Measurements from ENCODE around the gene HNRNPF.

The HNRNPF gene

GRCh38 chr10:43355749-43356371 lies 53.1 kb downstream of the HNRNPF start:
- H3K27ac ChIP-seq (replicated peaks; ENCODE audit: low read length) = no peak overlapping the region
- no peaks in the 10 kb centered on the region for H3K9me3 ChIP-seq (replicated peaks in 1 of 2; ENCODE audit: control insufficient read depth in 2 of 2, insufficient read depth in 1 of 2, low read depth in 1 of 2, low read length in 2 of 2)
- H3K79me1 ChIP-seq (ENCODE audit: low read depth, low read length) = no peaks in the 10 kb centered on the region
- no peak overlapping the region for H2BK5ac ChIP-seq (ENCODE audit: low read length)
- no peak overlapping the region for H3K9ac ChIP-seq (ENCODE audit: low read depth, low read length, poor library complexity)
- H3K14ac ChIP-seq (ENCODE audit: low read length) = no peak overlapping the region
- no peak overlapping the region for H4K8ac ChIP-seq (ENCODE audit: low read depth, low read length)
- no peak overlapping the region for H3K18ac ChIP-seq (ENCODE audit: low read length)
- H2AK5ac ChIP-seq (ENCODE audit: low read depth, low read length) = no peak overlapping the region
- no peak overlapping the region for H2BK120ac ChIP-seq (ENCODE audit: low read depth, low read length)
- H4K91ac ChIP-seq (ENCODE audit: low read depth, low read length, poor library complexity) = no peak overlapping the region
- no peak overlapping the region for H3K4me3 ChIP-seq (ENCODE audit: low read length in 2 of 2)
- no peak overlapping the region for H3K4me2 ChIP-seq (ENCODE audit: insufficient read depth, low read length, poor library complexity, severe bottlenecking)
- H3K4me1 ChIP-seq (ENCODE audit: control insufficient read depth in 2 of 2, insufficient read depth in 1 of 2, low read depth in 1 of 2, low read length in 2 of 2) = peaks cover 1 to 4% of the 10 kb centered on the region in 2 donors
- no peak overlapping the region for H3K4ac ChIP-seq (ENCODE audit: low read length)
- no peak overlapping the region for H3K23ac ChIP-seq (ENCODE audit: low read depth, low read length, poor library complexity)
- no peak overlapping the region for H2AFZ ChIP-seq (ENCODE audit: low read length)
- no peak overlapping the region for H2BK12ac ChIP-seq (ENCODE audit: low read length)
- no peaks in the 10 kb centered on the region for H3K36me3 ChIP-seq (replicated peaks in 1 of 2; ENCODE audit: control insufficient read depth in 2 of 2, insufficient read depth in 2 of 2, low read length in 2 of 2)
- H2BK15ac ChIP-seq (ENCODE audit: low read length) = no peak overlapping the region
- no peak for DNase-seq (ENCODE audit: low spot score)
- no CpG with 5 or more reads among the region's 4 CpGs for WGBS, 2 donors (ENCODE audit: extremely low coverage in 2 of 2, insufficient read length in 2 of 2, insufficient replicate concordance in 1 of 2)
- H3K27me3 ChIP-seq (ENCODE audit: control insufficient read depth in 3 of 3, insufficient read depth in 3 of 3, low read depth in 1 of 3, low read length in 3 of 3) = no peaks in the 10 kb centered on the region

GRCh38 chr10:43354879-43355380 lies 54.1 kb downstream of the HNRNPF start:
- H3K4me3 ChIP-seq (ENCODE audit: low read length in 2 of 2) = no peak overlapping the region
- no peak overlapping the region for H3K9ac ChIP-seq (ENCODE audit: low read depth, low read length, poor library complexity)
- H3K27me3 ChIP-seq (ENCODE audit: control insufficient read depth in 3 of 3, insufficient read depth in 3 of 3, low read depth in 1 of 3, low read length in 3 of 3) = no peaks in the 10 kb centered on the region
- no peak overlapping the region for H3K4ac ChIP-seq (ENCODE audit: low read length)
- H2AK5ac ChIP-seq (ENCODE audit: low read depth, low read length) = no peak overlapping the region
- no peak overlapping the region for H4K8ac ChIP-seq (ENCODE audit: low read depth, low read length)
- no peak overlapping the region for H3K4me2 ChIP-seq (ENCODE audit: insufficient read depth, low read length, poor library complexity, severe bottlenecking)
- WGBS, 2 donors (ENCODE audit: extremely low coverage in 2 of 2, insufficient read length in 2 of 2, insufficient replicate concordance in 1 of 2) = no CpG with 5 or more reads among the region's 2 CpGs
- no peak overlapping the region for H3K27ac ChIP-seq (replicated peaks; ENCODE audit: low read length)
- DNase-seq (ENCODE audit: low spot score) = no peak
- no peak overlapping the region for H2BK5ac ChIP-seq (ENCODE audit: low read length)
- no peak overlapping the region for H2BK15ac ChIP-seq (ENCODE audit: low read length)
- H3K18ac ChIP-seq (ENCODE audit: low read length) = no peak overlapping the region
- no peaks in the 10 kb centered on the region for H3K9me3 ChIP-seq (replicated peaks in 1 of 2; ENCODE audit: control insufficient read depth in 2 of 2, insufficient read depth in 1 of 2, low read depth in 1 of 2, low read length in 2 of 2)
- no peaks in the 10 kb centered on the region for H3K36me3 ChIP-seq (replicated peaks in 1 of 2; ENCODE audit: control insufficient read depth in 2 of 2, insufficient read depth in 2 of 2, low read length in 2 of 2)
- H3K4me1 ChIP-seq (ENCODE audit: control insufficient read depth in 2 of 2, insufficient read depth in 1 of 2, low read depth in 1 of 2, low read length in 2 of 2) = peaks cover 1 to 4% of the 10 kb centered on the region in 2 donors
- no peak overlapping the region for H3K14ac ChIP-seq (ENCODE audit: low read length)
- H2BK120ac ChIP-seq (ENCODE audit: low read depth, low read length) = no peak overlapping the region
- H2BK12ac ChIP-seq (ENCODE audit: low read length) = no peak overlapping the region
- no peak overlapping the region for H2AFZ ChIP-seq (ENCODE audit: low read length)
- no peaks in the 10 kb centered on the region for H3K79me1 ChIP-seq (ENCODE audit: low read depth, low read length)
- H3K23ac ChIP-seq (ENCODE audit: low read depth, low read length, poor library complexity) = no peak overlapping the region
- H4K91ac ChIP-seq (ENCODE audit: low read depth, low read length, poor library complexity) = no peak overlapping the region

DNA sequence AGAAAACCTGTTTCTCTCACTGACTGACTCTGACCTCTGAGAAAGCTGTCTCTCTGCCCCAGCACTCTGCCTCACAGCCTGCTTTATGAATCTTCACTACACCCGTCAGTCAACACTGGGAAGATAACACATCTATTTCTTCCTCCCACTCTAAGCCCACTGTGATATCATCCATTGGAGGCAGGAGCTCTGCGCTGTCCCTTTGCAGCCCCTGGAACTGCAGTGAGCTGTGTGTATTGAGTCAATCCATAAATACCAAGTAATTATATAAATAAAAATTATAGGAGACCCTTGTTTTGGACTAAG lies 54.7 kb downstream of the HNRNPF start:
- Histone ChIP-seq H3K14ac (ENCODE audit: low read length) (no peak overlapping the region), H3K4ac (ENCODE audit: low read length) (no peak overlapping the region), H2AK5ac (ENCODE audit: low read depth, low read length) (no peak overlapping the region), H3K79me1 (ENCODE audit: low read depth, low read length) (no peaks in the 10 kb centered on the region), H2BK5ac (ENCODE audit: low read length) (no peak overlapping the region), H4K91ac (ENCODE audit: low read depth, low read length, poor library complexity) (no peak overlapping the region), H3K4me3 (ENCODE audit: low read length in 2 of 2) (no peak overlapping the region), H3K9ac (ENCODE audit: low read depth, low read length, poor library complexity) (no peak overlapping the region), H3K36me3 (replicated peaks in 1 of 2; ENCODE audit: control insufficient read depth in 2 of 2, insufficient read depth in 2 of 2, low read length in 2 of 2) (no peaks in the 10 kb centered on the region), H2BK120ac (ENCODE audit: low read depth, low read length) (no peak overlapping the region), H2BK15ac (ENCODE audit: low read length) (no peak overlapping the region), H3K18ac (ENCODE audit: low read length) (no peak overlapping the region), H3K4me1 (ENCODE audit: control insufficient read depth in 2 of 2, insufficient read depth in 1 of 2, low read depth in 1 of 2, low read length in 2 of 2) (peaks cover 1 to 4% of the 10 kb centered on the region in 2 donors), H2AFZ (ENCODE audit: low read length) (no peak overlapping the region), H2BK12ac (ENCODE audit: low read length) (no peak overlapping the region), H3K27ac (replicated peaks; ENCODE audit: low read length) (no peak overlapping the region), H4K8ac (ENCODE audit: low read depth, low read length) (no peak overlapping the region), H3K27me3 (ENCODE audit: control insufficient read depth in 3 of 3, insufficient read depth in 3 of 3, low read depth in 1 of 3, low read length in 3 of 3) (no peaks in the 10 kb centered on the region), H3K9me3 (replicated peaks in 1 of 2; ENCODE audit: control insufficient read depth in 2 of 2, insufficient read depth in 1 of 2, low read depth in 1 of 2, low read length in 2 of 2) (no peaks in the 10 kb centered on the region), H3K23ac (ENCODE audit: low read depth, low read length, poor library complexity) (no peak overlapping the region), H3K4me2 (ENCODE audit: insufficient read depth, low read length, poor library complexity, severe bottlenecking) (no peak overlapping the region)
- no peak for DNase-seq (ENCODE audit: low spot score)
- no CpG with 5 or more reads among the region's 2 CpGs for WGBS, 2 donors (ENCODE audit: extremely low coverage in 2 of 2, insufficient read length in 2 of 2, insufficient replicate concordance in 1 of 2)

GRCh38 chr10:43353495-43354329 lies 55.3 kb downstream of the HNRNPF start:
- H2AFZ ChIP-seq (ENCODE audit: low read length) = no peak overlapping the region
- H2BK12ac ChIP-seq (ENCODE audit: low read length) = no peak overlapping the region
- no peak for DNase-seq (ENCODE audit: low spot score)
- H3K27me3 ChIP-seq (ENCODE audit: control insufficient read depth in 3 of 3, insufficient read depth in 3 of 3, low read depth in 1 of 3, low read length in 3 of 3) = no peaks in the 10 kb centered on the region
- H3K4ac ChIP-seq (ENCODE audit: low read length) = no peak overlapping the region
- H3K14ac ChIP-seq (ENCODE audit: low read length) = no peak overlapping the region
- peaks cover 1 to 4% of the 10 kb centered on the region in 2 donors for H3K4me1 ChIP-seq (ENCODE audit: control insufficient read depth in 2 of 2, insufficient read depth in 1 of 2, low read depth in 1 of 2, low read length in 2 of 2)
- H2BK5ac ChIP-seq (ENCODE audit: low read length) = no peak overlapping the region
- no peak overlapping the region for H3K4me3 ChIP-seq (ENCODE audit: low read length in 2 of 2)
- no peaks in the 10 kb centered on the region for H3K79me1 ChIP-seq (ENCODE audit: low read depth, low read length)
- no peak overlapping the region for H3K4me2 ChIP-seq (ENCODE audit: insufficient read depth, low read length, poor library complexity, severe bottlenecking)
- no peak overlapping the region for H3K27ac ChIP-seq (replicated peaks; ENCODE audit: low read length)
- no peak overlapping the region for H3K9ac ChIP-seq (ENCODE audit: low read depth, low read length, poor library complexity)
- no peak overlapping the region for H2BK120ac ChIP-seq (ENCODE audit: low read depth, low read length)
- H2AK5ac ChIP-seq (ENCODE audit: low read depth, low read length) = no peak overlapping the region
- no peak overlapping the region for H4K8ac ChIP-seq (ENCODE audit: low read depth, low read length)
- no peaks in the 10 kb centered on the region for H3K36me3 ChIP-seq (replicated peaks in 1 of 2; ENCODE audit: control insufficient read depth in 2 of 2, insufficient read depth in 2 of 2, low read length in 2 of 2)
- no peaks in the 10 kb centered on the region for H3K9me3 ChIP-seq (replicated peaks in 1 of 2; ENCODE audit: control insufficient read depth in 2 of 2, insufficient read depth in 1 of 2, low read depth in 1 of 2, low read length in 2 of 2)
- no peak overlapping the region for H4K91ac ChIP-seq (ENCODE audit: low read depth, low read length, poor library complexity)
- no CpG with 5 or more reads among the region's 3 CpGs for WGBS, 2 donors (ENCODE audit: extremely low coverage in 2 of 2, insufficient read length in 2 of 2, insufficient replicate concordance in 1 of 2)
- H2BK15ac ChIP-seq (ENCODE audit: low read length) = no peak overlapping the region
- no peak overlapping the region for H3K23ac ChIP-seq (ENCODE audit: low read depth, low read length, poor library complexity)
- no peak overlapping the region for H3K18ac ChIP-seq (ENCODE audit: low read length)
